Activated CD4-positive, alpha-beta T cell treated with anti-CD3 and anti-CD28 coated beads for 4 hours (primary cell): ENCODE results near the gene OLFM3.

Experiments used
- DNase-seq, 2 donors: peaks; one replicate each; pipeline ENCODE4 v3.0.0-alpha.2; 2020

The OLFM3 gene

DNA sequence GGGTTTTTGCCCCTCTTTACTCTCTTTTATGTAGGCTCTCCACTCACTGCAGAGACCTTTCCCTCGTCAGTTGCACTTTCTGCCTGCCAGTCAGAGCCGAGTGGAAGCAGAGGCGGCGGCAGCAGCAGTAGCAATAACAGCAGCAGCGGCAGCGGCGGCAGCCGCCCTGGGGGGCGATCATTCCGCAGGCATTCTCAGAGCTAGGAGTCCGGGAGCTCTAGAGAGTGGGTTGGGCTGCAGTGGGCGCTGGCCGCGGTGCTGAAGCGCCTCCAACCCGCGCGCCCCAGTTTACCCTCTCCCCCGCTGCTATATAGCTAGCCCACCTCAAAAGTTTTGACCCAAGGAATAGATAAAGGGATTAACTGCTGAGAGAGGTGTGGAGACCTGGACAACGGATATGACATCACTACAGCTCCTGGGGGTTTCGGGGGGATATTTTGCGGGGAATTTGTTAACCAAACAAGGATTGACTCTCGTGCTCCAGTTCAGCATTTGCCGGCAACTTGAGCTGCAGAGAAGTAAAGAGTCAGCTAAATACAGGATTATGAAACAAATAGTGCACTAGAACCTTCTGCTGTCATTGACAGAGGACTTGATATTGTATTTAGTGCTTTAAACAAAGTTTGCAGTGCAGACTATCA lies at the start of gene OLFM3:
Gene OLFM3 (minus strand): TSS at position 102 of the 641 bp plus-strand sequence.
- DNase-seq = no peak

DNA sequence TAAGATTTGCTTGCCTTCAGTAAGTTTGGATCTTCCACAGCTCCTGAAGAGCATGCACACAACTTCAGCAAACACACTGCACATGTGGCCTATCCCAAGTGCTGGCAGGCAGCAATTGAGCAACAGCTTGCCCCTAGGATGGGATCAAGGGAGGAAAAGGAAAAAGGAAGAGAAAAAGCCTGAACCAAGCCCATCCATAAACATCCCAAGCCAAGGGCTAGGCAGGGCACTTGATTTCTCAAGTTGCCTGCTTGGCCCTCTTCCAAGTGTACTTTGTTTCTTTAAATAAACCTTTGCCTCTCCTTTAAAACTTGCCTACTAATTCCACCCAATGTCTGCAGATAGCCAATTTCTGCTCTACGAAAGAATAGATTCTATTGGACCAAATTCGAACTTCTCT lies 49.0 kb upstream of the OLFM3 start:
- no peak for DNase-seq

DNA sequence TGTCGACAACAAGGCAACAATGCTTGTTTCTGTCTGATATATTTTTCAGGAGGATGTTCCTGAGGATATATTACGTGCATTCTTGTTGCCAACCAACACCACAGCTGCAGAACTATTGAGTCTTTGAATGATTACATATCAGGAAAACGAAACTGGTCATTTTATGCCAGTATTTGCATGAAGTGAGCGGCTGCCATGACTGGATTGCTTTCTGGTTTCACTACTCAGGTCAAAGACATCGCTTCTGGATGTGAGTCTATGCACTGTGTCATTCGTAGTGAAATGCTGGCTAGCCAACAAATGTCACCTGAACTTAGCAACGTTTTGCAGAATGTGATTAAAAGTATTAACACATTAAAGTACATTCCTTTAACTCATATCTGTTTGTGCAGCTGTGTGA lies 35.8 kb upstream of the OLFM3 start:
- no peak for DNase-seq

DNA sequence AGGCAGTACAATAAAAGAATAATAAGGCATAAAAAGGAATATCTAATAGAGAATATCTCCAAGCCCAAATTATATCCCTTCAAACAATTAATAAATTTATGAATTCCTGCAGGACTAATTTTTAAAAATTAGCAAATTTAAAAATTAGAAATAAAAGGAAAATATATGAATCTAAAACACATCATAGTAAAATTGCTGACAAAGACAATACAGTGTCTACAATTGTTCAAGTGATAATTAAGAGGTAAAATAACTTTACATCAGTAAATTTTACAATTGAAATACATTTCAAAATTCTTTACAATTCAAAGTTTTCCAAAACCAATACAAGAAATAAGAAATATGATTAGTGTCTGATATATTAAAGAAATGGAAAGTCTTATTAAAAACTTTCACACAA lies 22.8 kb upstream of the OLFM3 start:
- no peak for DNase-seq

DNA sequence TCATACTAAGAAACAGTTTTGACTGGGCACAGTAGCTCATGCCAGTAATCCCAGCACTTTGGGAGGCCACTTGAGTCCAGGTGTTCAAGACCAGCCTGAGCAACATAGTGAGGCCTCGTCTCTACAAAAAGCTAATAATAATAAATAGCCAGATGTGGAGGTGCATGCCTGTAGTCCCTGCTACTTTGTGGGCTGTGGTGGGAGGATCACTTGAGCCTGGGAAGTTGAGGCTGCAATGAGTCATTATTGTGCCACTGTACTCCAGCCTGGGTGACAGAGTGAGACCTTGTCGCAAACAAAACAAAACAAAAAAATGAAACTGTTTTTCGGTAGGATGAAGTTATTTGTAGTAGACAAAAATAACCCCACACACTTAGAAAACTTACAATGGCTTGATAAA lies 19.0 kb upstream of the OLFM3 start:
- no peak for DNase-seq

DNA sequence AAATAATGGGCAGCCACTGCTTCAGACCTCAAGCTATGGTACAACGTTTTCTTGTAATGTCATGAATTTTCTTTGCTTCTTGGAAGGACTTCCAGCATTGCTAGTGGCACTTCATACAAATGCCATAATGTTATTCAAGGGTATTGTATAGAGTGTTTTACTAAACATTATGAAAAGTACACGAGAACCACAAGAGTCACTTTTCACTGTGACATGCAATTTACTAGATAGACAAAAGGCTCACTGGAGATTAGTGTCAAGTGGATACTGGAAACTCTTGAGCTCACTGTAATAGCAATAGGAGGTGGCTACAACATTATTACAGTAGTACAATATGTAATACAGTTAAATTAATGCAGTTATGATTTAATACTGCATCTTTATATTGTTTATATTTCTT lies 5.3 kb upstream of the OLFM3 start:
- no peak for DNase-seq

DNA sequence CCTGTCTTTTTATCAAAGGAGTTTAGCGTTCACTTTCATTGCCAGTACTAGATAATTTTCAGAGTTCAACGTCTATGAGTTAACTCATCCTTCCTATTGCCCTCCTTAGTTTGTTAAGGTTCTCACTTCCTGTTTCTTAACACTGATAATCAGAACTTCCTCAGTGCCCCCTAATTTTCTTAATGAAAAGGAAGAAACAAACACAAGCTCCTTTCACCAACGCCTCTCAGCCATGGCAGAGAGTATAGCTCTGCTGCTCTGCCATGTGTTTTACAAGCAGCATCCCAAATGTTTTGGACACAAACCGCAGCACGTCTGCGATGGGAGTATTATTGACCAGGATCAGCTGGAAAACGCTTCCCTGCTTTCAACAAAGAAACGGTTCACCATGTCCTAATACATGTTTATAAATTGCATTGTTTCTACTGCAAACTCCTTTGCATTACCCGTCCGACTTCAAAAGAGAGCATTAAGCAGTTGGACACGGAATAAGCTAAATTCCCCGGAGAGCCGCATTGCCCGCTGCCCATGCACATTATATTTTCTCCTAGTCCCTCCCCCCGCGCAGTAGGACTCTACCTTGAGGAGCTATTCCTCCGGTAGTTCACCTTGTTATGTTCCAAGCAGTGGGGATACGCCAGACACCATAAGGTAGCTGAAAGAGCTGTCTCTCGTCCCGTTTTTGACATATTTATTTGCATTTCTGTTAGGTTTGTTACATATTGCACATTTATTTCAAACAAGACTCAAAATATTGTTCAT lies 561 bp downstream of the OLFM3 start:
- DNase-seq = no peak

DNA sequence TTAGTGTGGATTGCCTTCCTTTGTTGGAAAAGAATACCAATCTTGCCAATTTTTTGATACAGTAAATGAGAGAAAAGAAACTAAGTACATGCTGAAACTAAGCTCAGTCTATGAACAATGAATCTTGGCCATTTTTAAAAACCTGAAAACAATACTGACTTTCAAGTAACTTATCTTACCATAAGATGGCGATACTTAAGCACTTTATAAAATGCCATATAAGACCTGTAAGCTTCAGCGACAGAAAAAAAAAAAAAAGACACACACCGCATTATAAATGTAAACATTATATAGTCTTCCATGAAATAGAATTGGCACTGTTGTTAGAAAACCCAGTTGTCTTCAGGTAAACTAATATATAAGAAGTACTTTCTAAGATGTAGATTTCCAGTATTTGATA lies 3.0 kb downstream of the OLFM3 start:
- no peak for DNase-seq

DNA sequence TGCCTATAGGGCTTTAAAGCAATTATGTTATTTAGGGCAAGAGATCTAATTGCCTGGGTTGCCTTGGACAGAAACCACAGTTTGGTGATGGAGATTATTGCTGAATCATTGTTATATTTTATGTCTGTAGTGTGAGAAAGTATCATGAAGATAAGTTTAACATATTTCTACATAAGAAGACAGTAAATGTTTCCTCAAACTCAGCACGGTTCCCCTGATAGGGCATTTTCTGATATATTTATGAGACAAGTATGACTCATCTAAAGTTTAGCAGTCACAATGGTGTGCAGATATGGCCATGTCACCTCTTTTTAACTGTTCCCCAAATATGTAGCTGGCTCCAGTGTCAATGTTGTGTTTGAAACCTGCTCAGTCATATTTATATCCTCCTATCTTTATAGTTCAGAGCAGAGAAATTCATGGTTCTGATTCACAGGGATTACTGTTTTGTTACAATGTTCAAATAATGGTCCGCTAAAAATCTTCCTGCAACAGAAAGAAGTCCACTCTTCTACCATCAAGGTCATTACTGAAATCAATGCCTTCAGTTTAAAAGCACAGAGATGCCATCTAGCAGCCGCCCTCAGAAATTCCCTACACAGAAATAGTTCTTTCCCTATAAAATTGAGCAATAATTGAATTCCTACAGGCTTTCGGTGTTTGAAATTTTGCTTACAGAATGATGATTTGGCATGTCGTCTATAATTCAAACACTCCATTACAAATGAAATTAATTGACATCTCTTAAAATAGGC lies 3.7 kb downstream of the OLFM3 start:
- no peak for DNase-seq

DNA sequence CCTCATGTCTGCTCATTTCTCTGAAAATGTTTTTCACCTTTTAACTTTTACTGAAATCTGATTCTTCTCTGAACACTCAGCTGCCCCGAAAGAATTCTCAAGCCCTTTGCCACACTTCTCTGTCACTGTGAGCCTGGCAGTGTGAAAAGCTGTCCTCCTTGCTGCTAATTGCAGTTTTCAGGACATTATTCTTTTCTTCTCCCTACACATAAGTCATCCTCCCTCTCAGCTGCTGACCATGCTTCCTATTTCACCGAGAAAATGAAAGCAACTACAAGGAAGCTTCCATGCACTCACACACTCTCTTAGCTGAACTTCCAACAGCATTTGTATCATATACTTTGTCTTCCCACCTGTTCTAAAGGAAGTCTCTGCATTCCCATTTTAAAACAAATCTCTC lies 15.8 kb downstream of the OLFM3 start:
- no peak for DNase-seq

DNA sequence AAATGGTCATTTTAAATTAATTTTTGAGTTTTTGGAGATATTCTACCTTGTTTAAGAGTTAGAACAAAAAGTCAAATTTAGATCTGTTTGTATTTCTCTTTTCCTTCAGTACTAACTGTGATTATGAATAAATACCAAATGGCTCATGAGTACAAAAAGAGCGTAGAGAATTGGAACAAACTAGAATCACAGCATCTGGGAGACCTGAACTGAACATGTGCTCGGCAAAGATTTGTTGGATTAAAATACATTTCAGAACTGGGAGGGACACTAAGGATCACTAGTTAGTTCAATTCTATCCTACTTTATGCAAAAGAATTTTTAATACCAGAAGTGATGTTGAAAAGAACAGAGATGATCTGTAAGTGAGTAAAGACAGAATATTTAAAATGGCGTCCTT lies 19.5 kb downstream of the OLFM3 start:
- DNase-seq = no peak

DNA sequence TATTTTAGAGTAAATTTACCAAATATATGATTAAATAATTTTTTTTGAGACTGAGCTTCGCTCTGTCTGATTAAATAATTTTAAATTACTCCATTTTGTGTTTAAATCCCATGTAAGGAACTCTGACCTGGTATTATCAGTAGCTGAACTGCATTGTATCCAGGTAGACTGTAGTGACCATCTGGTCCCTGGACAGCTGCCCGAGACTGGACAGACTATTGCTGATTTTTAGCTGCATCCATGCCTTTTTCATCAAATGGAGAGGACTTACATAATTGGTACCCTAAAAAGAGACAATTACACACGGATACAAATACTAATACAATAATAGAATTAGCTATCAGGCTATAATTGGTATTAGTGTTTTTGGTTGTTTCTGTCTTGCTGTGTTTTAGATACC lies 20.6 kb downstream of the OLFM3 start:
- DNase-seq = no peak

DNA sequence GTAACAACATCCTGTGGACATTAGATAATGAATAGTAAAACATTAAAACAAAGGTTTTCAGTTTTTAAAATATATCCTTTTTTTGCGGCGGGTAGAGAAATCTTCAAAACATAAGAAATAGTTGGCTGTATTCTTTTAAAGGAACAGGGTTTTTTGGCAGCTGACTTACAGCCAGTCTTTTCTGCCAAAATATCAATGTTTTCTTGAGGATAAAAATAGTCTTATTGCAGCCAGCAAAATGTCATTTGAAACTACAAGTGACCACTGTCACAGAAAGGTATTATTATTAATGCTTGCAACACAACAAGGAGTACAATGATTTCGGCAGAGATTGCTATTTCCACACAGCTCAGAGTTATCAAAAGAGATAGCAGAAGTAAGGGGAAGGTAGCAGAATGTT lies 21.4 kb downstream of the OLFM3 start:
- no peak for DNase-seq

DNA sequence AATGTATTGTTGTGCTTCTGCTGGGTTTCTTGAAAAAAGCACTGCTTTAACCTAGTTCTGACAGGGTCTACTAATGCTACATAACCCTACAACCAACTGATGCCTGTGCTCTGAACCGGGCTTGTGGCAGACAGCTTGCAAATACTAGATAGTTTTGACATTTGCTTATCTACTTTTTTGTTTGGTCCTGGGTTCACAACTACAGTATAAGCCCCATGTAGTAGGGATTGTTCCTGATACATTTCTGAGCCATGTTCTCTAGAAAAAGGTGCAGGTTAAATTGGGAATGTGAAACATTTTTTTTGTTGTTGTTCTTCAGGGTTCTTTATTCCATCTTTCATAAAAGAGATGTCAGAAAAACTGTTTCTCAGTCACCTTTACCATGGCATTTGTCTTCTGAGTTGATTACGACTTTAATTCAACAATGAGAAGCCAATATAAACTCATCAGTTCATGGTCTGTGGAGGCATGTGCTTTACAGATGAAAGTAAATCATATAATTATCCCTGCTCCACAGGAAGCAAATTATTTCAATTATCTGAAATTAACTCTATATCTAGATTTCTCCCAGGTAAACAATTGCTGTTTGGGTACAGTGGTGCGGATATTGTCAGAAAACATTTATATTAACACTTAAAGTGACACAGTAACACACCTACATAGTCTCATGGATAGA lies 22.0 kb downstream of the OLFM3 start:
- DNase-seq = no peak

DNA sequence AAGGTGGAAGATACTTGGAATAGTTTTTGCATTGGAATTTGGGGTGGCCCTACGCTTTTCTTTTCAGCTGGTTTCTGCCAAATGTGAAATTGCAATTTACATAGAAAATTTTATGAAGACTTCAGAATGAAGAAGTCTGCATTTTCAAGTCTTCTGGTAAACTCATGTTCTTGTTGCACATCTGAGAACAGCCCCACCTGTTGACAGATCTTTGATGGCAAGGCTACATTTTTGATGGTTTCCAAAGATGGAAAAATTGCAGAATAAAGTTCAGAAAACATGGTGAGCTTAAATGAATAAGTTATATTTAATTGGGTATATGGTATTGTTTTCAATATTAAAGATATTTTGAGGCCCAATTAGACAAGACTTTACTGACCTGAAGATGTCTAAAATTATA lies 25.4 kb downstream of the OLFM3 start:
- DNase-seq = no peak

DNA sequence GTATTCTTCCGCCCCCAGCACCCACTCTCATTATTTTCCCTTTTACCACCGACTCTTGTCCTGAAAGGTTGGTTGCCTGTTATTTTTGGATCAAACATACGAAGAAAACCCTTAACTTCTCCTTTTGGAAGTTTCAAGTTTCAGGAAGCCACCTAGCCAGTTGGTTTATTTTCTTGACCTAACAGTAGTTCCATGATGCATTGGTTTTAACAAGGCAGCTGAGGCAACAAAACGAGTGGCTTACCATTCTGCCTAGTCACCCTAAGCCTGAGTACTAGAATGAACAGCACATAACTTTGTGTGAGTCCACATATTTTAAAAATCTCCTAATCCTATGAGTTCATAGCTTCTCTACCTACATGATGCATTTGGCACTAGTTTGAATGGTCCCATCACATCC lies 28.9 kb downstream of the OLFM3 start:
- DNase-seq = no peak

DNA sequence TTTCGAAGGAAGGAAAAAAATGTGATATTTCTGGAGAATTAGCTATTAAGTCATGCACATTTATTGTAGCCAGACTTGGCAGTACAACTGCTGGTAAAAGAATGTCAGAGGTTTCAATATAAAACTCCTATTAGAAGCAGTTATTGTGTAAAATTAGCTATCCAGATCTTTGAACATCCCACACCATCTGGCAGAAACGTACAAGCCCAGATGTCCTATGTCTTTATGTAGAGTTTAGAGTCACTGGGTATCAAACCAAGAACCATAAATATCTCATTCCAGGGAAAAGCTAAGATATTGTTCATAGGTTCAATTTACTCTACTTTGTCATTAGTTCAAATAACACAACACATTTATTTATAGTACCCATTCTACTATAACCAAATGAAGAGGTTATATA lies 31.4 kb downstream of the OLFM3 start:
- no peak for DNase-seq

DNA sequence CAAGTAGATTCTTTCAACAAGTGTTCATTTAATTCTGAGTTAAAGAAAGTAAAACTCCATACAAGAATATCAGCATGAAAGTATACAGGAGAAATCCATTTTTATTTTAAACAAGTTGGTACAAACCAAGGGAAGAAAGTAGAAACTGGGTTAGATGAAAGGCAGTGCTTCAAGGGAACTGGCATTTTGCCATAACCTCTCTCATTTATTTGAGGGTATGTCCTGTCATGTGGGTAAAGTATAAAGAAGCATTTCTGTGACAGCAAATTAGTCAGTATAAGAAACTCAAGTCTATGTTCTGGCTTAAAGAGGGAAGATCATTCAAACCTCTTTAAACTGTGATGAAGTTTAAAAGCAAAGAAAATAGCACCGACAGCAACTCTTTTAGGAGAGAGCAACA lies 32.0 kb downstream of the OLFM3 start:
- no peak for DNase-seq

DNA sequence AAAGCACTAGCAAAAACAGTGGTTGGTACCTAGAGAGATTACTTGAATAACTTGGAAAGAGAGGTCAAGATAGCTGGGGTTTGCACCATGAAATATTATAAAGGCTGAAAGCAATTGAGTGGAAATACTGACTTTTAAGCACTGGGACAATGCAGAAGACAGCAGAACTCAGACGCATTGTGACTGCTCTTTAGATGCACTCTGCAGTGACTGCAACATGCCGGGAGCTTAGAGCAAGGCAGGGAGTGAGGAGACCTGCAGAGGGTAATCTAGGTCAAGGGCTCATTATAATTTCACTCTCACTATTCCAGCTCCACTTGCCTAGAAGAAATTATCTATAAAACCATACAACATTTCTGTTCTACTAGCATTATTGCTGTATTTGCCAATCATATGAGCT lies 36.6 kb downstream of the OLFM3 start:
- no peak for DNase-seq

DNA sequence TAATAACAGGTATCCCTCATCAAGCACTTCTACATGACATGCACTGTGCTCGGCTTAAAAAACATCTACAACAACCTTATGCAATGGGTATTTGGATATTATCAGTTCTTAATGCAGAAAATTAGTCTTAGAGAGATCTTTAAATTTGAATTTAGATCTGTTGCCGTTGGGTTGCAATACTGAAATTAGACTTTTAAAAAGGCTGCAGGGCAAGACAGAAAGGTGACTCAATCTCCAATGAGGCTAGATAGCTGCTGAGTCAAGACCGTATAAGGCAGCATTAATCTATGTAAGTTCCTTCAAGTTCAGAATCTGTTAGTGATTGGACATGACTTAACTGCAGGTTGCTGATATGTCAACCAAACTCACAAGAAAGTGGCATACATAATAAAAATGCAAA lies 37.3 kb downstream of the OLFM3 start:
- DNase-seq = no peak

DNA sequence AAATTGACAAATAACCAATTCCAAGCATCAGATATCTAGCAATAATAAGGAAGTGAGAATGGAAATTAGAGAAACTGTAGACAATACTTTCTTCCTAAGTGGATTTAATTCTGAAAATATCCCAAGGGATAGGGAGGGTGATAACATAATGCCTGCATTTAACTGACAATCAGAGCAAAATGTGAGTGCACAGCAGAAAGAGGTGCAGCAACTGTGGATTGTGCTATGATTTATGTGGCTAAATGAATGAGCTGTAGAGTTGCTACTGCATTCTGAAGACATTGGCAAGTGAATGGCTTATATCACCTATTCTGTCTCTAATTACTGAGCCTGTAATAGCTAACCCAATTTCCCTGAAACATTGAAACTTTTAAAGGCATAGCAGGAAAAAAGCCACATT lies 39.0 kb downstream of the OLFM3 start:
- DNase-seq = no peak

DNA sequence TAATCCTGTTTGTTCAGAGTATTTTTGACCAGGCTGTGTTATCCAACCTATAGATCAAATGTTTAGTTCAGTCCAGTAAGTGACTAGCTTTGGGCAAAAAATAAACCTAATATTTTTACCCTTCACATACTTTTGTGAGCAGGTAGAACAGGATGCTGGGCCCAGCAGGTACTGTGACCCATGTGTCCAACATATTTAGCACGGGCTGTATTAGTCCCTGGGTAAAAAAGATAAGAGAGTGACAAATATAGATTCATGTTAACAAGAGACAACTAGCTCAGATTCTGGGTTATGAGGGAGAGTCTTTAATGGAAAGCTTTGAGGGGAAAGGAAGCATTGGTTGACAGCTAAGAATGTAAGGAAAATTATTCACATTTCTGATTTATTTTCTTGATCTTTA lies 43.1 kb downstream of the OLFM3 start:
- no peak for DNase-seq

DNA sequence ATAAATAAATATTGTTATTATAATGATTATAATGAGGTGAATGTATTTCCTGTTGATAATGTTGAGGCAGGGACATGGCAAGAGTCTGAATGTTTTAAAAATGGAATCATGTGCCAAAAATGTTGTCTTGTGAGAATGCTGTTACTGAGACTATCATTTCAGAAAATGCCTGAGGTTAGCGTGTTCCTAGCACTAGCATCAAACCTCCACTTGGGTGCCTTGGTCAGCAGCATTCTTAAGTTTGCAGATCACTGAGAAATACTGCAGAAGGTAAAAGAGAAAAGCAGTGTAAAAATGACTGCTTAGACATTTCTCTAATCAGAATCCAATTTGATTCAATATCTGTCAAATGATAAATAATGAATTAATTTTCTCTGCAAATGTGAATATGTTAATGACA lies 50.8 kb downstream of the OLFM3 start:
- no peak for DNase-seq

DNA sequence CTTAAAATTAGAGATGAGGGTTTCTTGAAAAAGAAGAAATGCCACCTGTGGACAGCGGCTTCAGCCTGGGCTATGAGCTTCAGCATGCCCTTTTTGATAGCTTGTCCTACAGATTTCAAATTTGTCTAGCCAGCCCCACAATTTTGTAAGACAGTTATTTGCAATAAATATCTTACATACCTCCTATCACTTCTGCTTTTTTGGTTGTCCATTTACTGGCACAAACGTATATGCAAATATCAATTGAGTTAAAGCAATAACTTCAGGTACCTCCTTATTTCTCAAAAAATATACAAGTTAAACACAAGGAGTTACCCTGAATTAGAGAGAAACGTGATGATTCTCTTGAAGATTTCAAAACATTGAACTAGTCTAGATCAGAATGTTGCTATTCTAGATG lies 53.5 kb downstream of the OLFM3 start:
- no peak for DNase-seq
